Left ventricle myocardium inferior (tissue), 1 donor: ENCODE results near the gene NXPH4. TPM values are rescaled to one million over a fixed set of nuclear protein-coding genes. Genes with fewer than 3 reads are reported as not detected.

Experiments
- DNase-seq: peaks from one replicate; pipeline ENCODE4 v3.0.0-alpha.2; 2020
- H3K27ac ChIP-seq: fragments of 200-600 bp; replicated peaks from 2 replicates; pipeline ENCODE4 v1.8.0; 2021
- H3K27me3 ChIP-seq: fragments of 200-600 bp; 2 replicates; pipeline ENCODE4 v1.8.0; 2021; ENCODE audit warnings: low read depth
- H3K36me3 ChIP-seq: fragments of 200-600 bp; 2 replicates; pipeline ENCODE4 v1.8.0; 2021
- H3K4me1 ChIP-seq: fragments of 200-600 bp; 2 replicates; pipeline ENCODE4 v1.8.0; 2021
- H3K4me3 ChIP-seq: fragments of 200-600 bp; 2 replicates; pipeline ENCODE4 v1.8.0; 2021; ENCODE audit warnings: mild to moderate bottlenecking, moderate library complexity
- H3K9me3 ChIP-seq: fragments of 200-600 bp; replicated peaks from 2 replicates; pipeline ENCODE4 v1.8.0; 2021
- intact Hi-C: fragments of 100-400 bp; cut with micrococcal nuclease; formaldehyde crosslinking; loops from one replicate; pipeline ENCODE4 v1.11.0; 2022
- total RNA-seq: library from RNA; stranded (reverse); fragmentation: NEBNext Ultra II Directional; extraction: Animal tissue kit (Norgen Biotek cat#: 25700); gene quantifications from one replicate; pipeline ENCODE4 v1.2.1, GENCODE V29; 2021
- TF ChIP-seq, protein P1 (sequence below): fragments of 200-600 bp; IDR thresholded peaks from 2 replicates; pipeline ENCODE4 v1.8.0; 2021; ENCODE audit warnings: antibody characterized with exemption, mild to moderate bottlenecking, borderline replicate concordance
- donor health status: DM: no; HTN: yes; CAD: no; lungs with severe emphysema.

NXPH4 gene
- total RNA-seq, 1 donor from 2014 or later, result 0.44 TPM

GRCh38 chr12:57240926-57241401 is 24.4 kb downstream of the NXPH4 start:
- intact Hi-C loops, result no loop called here
- no peak for DNase-seq
- TF ChIP-seq, protein P1, sequence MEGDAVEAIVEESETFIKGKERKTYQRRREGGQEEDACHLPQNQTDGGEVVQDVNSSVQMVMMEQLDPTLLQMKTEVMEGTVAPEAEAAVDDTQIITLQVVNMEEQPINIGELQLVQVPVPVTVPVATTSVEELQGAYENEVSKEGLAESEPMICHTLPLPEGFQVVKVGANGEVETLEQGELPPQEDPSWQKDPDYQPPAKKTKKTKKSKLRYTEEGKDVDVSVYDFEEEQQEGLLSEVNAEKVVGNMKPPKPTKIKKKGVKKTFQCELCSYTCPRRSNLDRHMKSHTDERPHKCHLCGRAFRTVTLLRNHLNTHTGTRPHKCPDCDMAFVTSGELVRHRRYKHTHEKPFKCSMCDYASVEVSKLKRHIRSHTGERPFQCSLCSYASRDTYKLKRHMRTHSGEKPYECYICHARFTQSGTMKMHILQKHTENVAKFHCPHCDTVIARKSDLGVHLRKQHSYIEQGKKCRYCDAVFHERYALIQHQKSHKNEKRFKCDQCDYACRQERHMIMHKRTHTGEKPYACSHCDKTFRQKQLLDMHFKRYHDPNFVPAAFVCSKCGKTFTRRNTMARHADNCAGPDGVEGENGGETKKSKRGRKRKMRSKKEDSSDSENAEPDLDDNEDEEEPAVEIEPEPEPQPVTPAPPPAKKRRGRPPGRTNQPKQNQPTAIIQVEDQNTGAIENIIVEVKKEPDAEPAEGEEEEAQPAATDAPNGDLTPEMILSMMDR, result no peak

DNA sequence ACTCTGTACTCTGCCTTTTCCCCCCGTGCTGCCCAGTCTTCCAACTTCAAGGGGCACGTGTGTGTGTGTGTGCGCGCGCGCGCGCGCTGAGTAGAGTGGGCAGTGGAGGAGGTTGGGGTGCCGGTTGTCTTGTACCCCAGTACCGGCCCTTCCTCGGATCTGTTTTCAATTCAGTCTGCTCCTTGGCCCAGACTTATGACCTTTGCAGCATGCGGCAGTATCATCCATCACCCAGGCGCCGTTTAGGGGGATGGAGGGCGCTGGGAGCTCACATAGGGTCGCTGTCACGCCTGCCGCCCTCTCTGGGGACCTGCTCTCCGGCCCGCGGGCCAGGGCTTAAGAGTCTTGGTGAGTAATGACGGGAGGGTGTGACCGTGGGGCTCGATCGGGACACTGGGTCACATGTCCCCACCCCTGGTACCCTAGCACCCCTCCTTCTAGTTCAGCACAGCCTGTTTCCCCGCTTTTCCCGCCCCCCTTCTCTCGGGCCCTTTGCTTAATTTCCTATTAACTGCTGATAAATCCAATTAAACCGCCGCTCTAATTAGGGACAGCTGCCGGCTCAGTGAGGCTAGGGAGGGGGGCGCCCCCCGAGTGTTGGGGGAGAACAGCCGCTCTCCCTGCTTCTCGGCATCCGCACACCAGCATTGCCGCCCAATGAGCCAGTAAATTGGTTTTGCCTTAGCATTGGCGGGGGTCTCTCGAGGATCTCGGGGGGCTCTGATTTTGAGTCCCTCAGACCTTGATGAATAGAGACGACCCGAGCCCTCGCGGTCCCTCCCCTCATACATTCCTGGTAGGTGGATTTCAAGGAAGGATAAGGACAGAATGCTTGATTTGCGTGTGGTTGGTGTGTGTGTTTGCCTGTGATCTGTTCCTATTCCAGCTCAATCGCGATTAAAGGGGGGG is 25.1 kb downstream of the NXPH4 start:
- intact Hi-C loops, result no loop called here
- Histone ChIP-seq H3K27me3 (peaks cover 81% of the 10 kb centered on the region), H3K4me3 (no peak overlapping the region), H3K9me3 (no peaks in the 10 kb centered on the region), H3K27ac (no peak overlapping the region), H3K36me3 (no peaks in the 10 kb centered on the region), H3K4me1 (peaks cover 72% of the 10 kb centered on the region)
- no peak for DNase-seq
- TF ChIP-seq, protein P1, result no peak

More at GRCh38 chr12:57240926-57241401, 24.4 kb downstream of the NXPH4 start:
- Histone ChIP-seq H3K27ac (no peak overlapping the region), H3K4me3 (peak overlapping the region; percentile 69), H3K9me3 (no peaks in the 10 kb centered on the region), H3K27me3 (peaks cover 88% of the 10 kb centered on the region), H3K36me3 (no peaks in the 10 kb centered on the region), H3K4me1 (peaks cover 72% of the 10 kb centered on the region)

- TF ChIP-seq, protein P1, result no peak
- peaks cover 75% of the 10 kb centered on the region for H3K27me3 ChIP-seq
- intact Hi-C loops, result no loop called here
- H3K27ac ChIP-seq, result no peak overlapping the region
- H3K4me3 ChIP-seq, result peak overlapping the region; percentile 60
- peak; percentile 60 for DNase-seq
- peaks cover 66% of the 10 kb centered on the region for H3K4me1 ChIP-seq
- no peaks in the 10 kb centered on the region for H3K9me3 ChIP-seq
- H3K36me3 ChIP-seq, result no peaks in the 10 kb centered on the region
Measured at GRCh38 chr12:57242329-57242690, 25.7 kb downstream of the NXPH4 start.

- no peak for DNase-seq
- Histone ChIP-seq H3K27ac (no peak overlapping the region), H3K4me3 (peak overlapping the region; percentile 60), H3K27me3 (peaks cover 69% of the 10 kb centered on the region), H3K9me3 (no peaks in the 10 kb centered on the region), H3K4me1 (peaks cover 60% of the 10 kb centered on the region), H3K36me3 (no peaks in the 10 kb centered on the region)
- intact Hi-C loops, result no loop called here
- TF ChIP-seq, protein P1, result peak; percentile 69
Measured at GRCh38 chr12:57242691-57243454, 26.3 kb downstream of the NXPH4 start.

- no peaks in the 10 kb centered on the region for H3K9me3 ChIP-seq
- peak; percentile 79 for DNase-seq
- peak overlapping the region; percentile 60 for H3K4me3 ChIP-seq
- no peak overlapping the region for H3K27ac ChIP-seq
- TF ChIP-seq, protein P1, result peak; percentile 80
- H3K4me1 ChIP-seq, result peaks cover 52% of the 10 kb centered on the region
- H3K27me3 ChIP-seq, result peaks cover 60% of the 10 kb centered on the region
- H3K36me3 ChIP-seq, result no peaks in the 10 kb centered on the region
- intact Hi-C loops, result no loop called here
Measured at GRCh38 chr12:57243521-57244311, 27.1 kb downstream of the NXPH4 start.
